SK-N-SH (cell line): ENCODE data around the gene PNRC2. TPM values are rescaled to one million over a fixed set of nuclear protein-coding genes. Genes with fewer than 3 reads are reported as not detected.

ENCODE experiments used
- CTCF ChIA-PET: fragments of 300-600, 350-600 bp; formaldehyde crosslinking; extraction: SDS; loops from one replicate; lab custom pipeline; 2021; lab: Yijun Ruan, JAX
- POLR2A ChIA-PET: fragments of 350-600 bp; sonication (Branson Sonifier 250); formaldehyde crosslinking; extraction: SDS; loops from one replicate; lab custom pipeline; 2020; ENCODE audit warnings: antibody characterized with exemption, inconsistent platforms; lab: Yijun Ruan, JAX
- DNase-seq: peaks from one replicate; pipeline ENCODE4 v3.0.0; 2012
- H2AFZ ChIP-seq: fragments of 200-600 bp; sonication (generic); 2 replicates; pipeline ENCODE4 v1.8.1; 2016; ENCODE audit warnings: antibody characterized with exemption, mild to moderate bottlenecking, low read depth
- H3F3A ChIP-seq: fragments of 200-600 bp; sonication (generic); replicated peaks from 2 replicates; pipeline ENCODE3; 2016; ENCODE audit warnings: antibody characterized with exemption, mild to moderate bottlenecking; ENCODE audit not compliant: insufficient read depth
- H3K27ac ChIP-seq, 2 experiments: fragments of 200-500 bp in 1 of 2; fragments of 200-600 bp in 1 of 2; sonication (Bioruptor generic) in 1 of 2; sonication (generic), shearing (Covaris generic) in 1 of 2; 2 replicates each; pipeline versions ENCODE4 v1.5.1 to v1.6.1; 2014 to 2016; ENCODE audit warnings: low read depth in 2 of 2, inconsistent platforms in 1 of 2, low read length in 1 of 2, mild to moderate bottlenecking in 1 of 2, mixed read lengths in 1 of 2
- H3K27me3 ChIP-seq: fragments of 200-600 bp; sonication (generic), shearing (Covaris generic); 2 replicates; pipeline ENCODE4 v1.6.1; 2016; ENCODE audit warnings: mixed run types; ENCODE audit not compliant: insufficient read depth
- H3K36me3 ChIP-seq, 2 experiments: fragments of 200-500 bp in 1 of 2; fragments of 200-600 bp in 1 of 2; sonication (Bioruptor generic) in 1 of 2; sonication (generic) in 1 of 2; replicated peaks in 1 of 2; 2 replicates each; pipeline versions ENCODE3 to v1.5.1; 2014 to 2016; ENCODE audit warnings: low read length in 1 of 2, mild to moderate bottlenecking in 1 of 2; ENCODE audit not compliant: insufficient read depth in 2 of 2, control insufficient read depth in 1 of 2
- H3K4me1 ChIP-seq, 2 experiments: fragments of 200-500 bp in 1 of 2; fragments of 200-600 bp in 1 of 2; sonication (Bioruptor generic) in 1 of 2; sonication (generic), shearing (Covaris generic) in 1 of 2; 2 replicates each; pipeline versions ENCODE4 v1.5.1 to v1.6.1; 2014 to 2016; ENCODE audit warnings: low read depth in 1 of 2, low read length in 1 of 2, mixed run types in 1 of 2; ENCODE audit not compliant: insufficient read depth in 2 of 2, control insufficient read depth in 1 of 2
- H3K4me2 ChIP-seq: fragments of 200-600 bp; sonication (generic), shearing (Covaris generic); 2 replicates; pipeline ENCODE4 v1.6.1; 2017; ENCODE audit warnings: mixed run types
- H3K4me3 ChIP-seq, 2 experiments: fragments of 200-500 bp in 1 of 2; fragments of 200-600 bp in 1 of 2; sonication (Bioruptor generic) in 1 of 2; sonication (generic), shearing (Covaris generic) in 1 of 2; 2 replicates each; pipeline versions ENCODE4 v1.5.1 to v1.8.1; 2014 to 2016; ENCODE audit warnings: low read depth in 2 of 2, inconsistent platforms in 1 of 2, low read length in 1 of 2, mild to moderate bottlenecking in 1 of 2, mixed read lengths in 1 of 2, moderate library complexity in 1 of 2
- H3K79me2 ChIP-seq: fragments of 200-600 bp; sonication (generic); 2 replicates; pipeline ENCODE4 v1.8.1; 2017; ENCODE audit warnings: mild to moderate bottlenecking; ENCODE audit not compliant: insufficient read depth
- H3K9ac ChIP-seq: fragments of 200-600 bp; sonication (generic); 2 replicates; pipeline ENCODE4 v1.6.1; 2017; ENCODE audit warnings: mixed run types
- H3K9me2 ChIP-seq: fragments of 200-600 bp; sonication (generic); 2 replicates; pipeline ENCODE4 v1.6.1; 2017; ENCODE audit warnings: mixed run types
- H3K9me3 ChIP-seq: fragments of 200-600 bp; sonication (generic); 2 replicates; pipeline ENCODE4 v1.6.1; 2017; ENCODE audit warnings: mixed run types, mild to moderate bottlenecking, moderate library complexity
- H4K20me1 ChIP-seq: fragments of 200-600 bp; sonication (generic); 2 replicates; pipeline ENCODE4 v1.6.1; 2017; ENCODE audit warnings: mild to moderate bottlenecking, mixed run types; ENCODE audit not compliant: insufficient read depth
- FOXM1 ChIP-seq: IDR thresholded peaks from 2 replicates; pipeline ENCODE4 v1.4.0; 2012; ENCODE audit warnings: low read depth, mild to moderate bottlenecking
- GABPA ChIP-seq: IDR thresholded peaks from 2 replicates; pipeline ENCODE4 v1.4.0; 2012; ENCODE audit warnings: low read depth, mild to moderate bottlenecking
- GATA2 ChIP-seq: sonication (generic); formaldehyde crosslinking; IDR thresholded peaks from 2 replicates; pipeline ENCODE4 v1.5.0; 2020; ENCODE audit warnings: mild to moderate bottlenecking, missing genetic modification reagents
- IRF3 ChIP-seq: fragments of 150-350 bp; IDR thresholded peaks from 2 replicates; pipeline ENCODE4 v1.6.1; 2016; ENCODE audit warnings: mild to moderate bottlenecking, low read depth, low read length
- NFIC ChIP-seq: IDR thresholded peaks from 2 replicates; pipeline ENCODE4 v1.4.0; 2012; ENCODE audit warnings: borderline replicate concordance
- NRF1 ChIP-seq: IDR thresholded peaks from 2 replicates; pipeline ENCODE4 v1.6.1; 2012; ENCODE audit warnings: low read depth, mild to moderate bottlenecking, low read length
- SMC3 ChIP-seq: IDR thresholded peaks from 2 replicates; pipeline ENCODE4 v1.6.1; 2012; ENCODE audit warnings: low read depth, low read length, improper control_type of control experiment
- TAF1 ChIP-seq: IDR thresholded peaks from 2 replicates; pipeline ENCODE4 v1.6.1; 2012; ENCODE audit warnings: low read depth, mild to moderate bottlenecking, low read length, moderate library complexity, borderline replicate concordance
- YY1 ChIP-seq: IDR thresholded peaks from 2 replicates; pipeline ENCODE4 v1.4.0; 2012; ENCODE audit warnings: low read depth, mild to moderate bottlenecking
- WGBS: methylation state at CpG from one replicate; pipeline ENCODE4 v1.1.6; 2017; ENCODE audit warnings: low lambda C conversion rate; 5-methylcytosine and 5-hydroxymethylcytosine counted together
- polyA plus RNA-seq, 3 experiments: library from polyadenylated mRNA; depleted of rRNA; stranded (reverse); fragments of >200 nt; gene quantifications; 2 replicates each; pipeline ENCODE4 v1.2.3, GENCODE V29; 2012
- TF ChIP-seq, protein P1 (sequence below): IDR thresholded peaks from 2 replicates; pipeline ENCODE4 v1.4.0; 2012; ENCODE audit warnings: low read depth

Gene PNRC2
- polyA plus RNA-seq, 1 of the 3 experiments (the other 2 are of a cell fraction): 43.8 TPM

- 92% methylated on average over 4 of the region's 4 CpGs for WGBS
- Histone ChIP-seq H3K9ac (no peak overlapping the region), H3F3A (no peaks in the 10 kb centered on the region), H4K20me1 (no peaks in the 10 kb centered on the region), H3K79me2 (no peaks in the 10 kb centered on the region), H3K4me2 (no peak overlapping the region), H3K27ac (no peak overlapping the region), H3K36me3 (no peaks in the 10 kb centered on the region), H3K27me3 (no peaks in the 10 kb centered on the region), H2AFZ (no peak overlapping the region), H3K4me1 (peaks cover 0 to 2% of the 10 kb centered on the region in 2 experiments; a peak in 1 of 4 replicates), H3K4me3 (no peak overlapping the region), H3K9me2 (no peaks in the 10 kb centered on the region), H3K9me3 (no peaks in the 10 kb centered on the region)
- no peak for DNase-seq
- CTCF ChIA-PET: interaction anchor here (1.7 to 2.6 kb wide), 5 partner anchors 9 to 136 kb away, joined by 16 to 41 read pairs (median 17); partner anchors contain the start of gene PITHD1
- TF ChIP-seq, protein P1, sequence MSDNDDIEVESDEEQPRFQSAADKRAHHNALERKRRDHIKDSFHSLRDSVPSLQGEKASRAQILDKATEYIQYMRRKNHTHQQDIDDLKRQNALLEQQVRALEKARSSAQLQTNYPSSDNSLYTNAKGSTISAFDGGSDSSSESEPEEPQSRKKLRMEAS: no peak
- TF ChIP-seq NFIC: no peak
- TF ChIP-seq IRF3: no peak
- no peak for TF ChIP-seq YY1
- no peak for TF ChIP-seq TAF1
- TF ChIP-seq NRF1: no peak
- no peak for TF ChIP-seq FOXM1
- POLR2A ChIA-PET: no interaction called here
These were observed 44.7 kb upstream of the PNRC2 start for GRCh38 chr1:23914921-23915320.

DNA sequence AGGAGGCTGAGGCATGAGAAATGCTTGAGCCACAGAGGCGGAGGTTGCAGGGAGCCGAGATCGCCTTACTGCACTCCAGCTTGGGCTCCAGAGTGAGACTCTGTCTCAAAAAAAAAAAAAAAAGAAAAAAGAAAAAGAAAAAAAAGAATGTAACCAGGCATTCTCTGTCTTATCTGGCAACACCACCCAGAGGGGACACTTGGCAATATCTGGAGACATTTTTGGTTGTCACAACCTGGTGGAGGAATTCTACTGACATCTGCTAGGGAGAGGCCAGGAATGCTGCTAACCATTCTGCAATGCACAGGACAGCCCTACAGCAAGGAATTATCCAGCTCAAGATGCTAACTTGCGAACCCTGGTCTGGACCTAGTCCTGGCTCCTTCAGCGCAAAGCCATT, 44.2 kb upstream of the PNRC2 start:
- H2AFZ ChIP-seq: no peak overlapping the region
- no peaks in the 10 kb centered on the region for H3K36me3 ChIP-seq
- ChIA-PET CTCF (interaction anchor here (1.2 to 2.6 kb wide), 12 partner anchors 10 to 172 kb away, joined by 3 to 41 read pairs (median 12); partner anchors contain the start of genes ELOA and PITHD1), POLR2A (no interaction called here)
- no peaks in the 10 kb centered on the region for H3K9me2 ChIP-seq
- H3K4me2 ChIP-seq: no peak overlapping the region
- no peak for DNase-seq
- no peaks in the 10 kb centered on the region for H3F3A ChIP-seq
- H3K27me3 ChIP-seq: no peaks in the 10 kb centered on the region
- H3K9me3 ChIP-seq: no peaks in the 10 kb centered on the region
- H3K4me3 ChIP-seq: no peak overlapping the region
- no peak for TF ChIP-seq SMC3
- TF ChIP-seq GATA2 (CRISPR knock-in tag): no peak
- no peak for TF ChIP-seq GABPA
- TF ChIP-seq, all 33 proteins: peak for 0
- no peaks in the 10 kb centered on the region for H4K20me1 ChIP-seq
- WGBS: 94% methylated on average over 5 of the region's 5 CpGs
- peaks cover 0 to 6% of the 10 kb centered on the region in 2 experiments; a peak in 1 of 4 replicates for H3K4me1 ChIP-seq
- H3K79me2 ChIP-seq: no peaks in the 10 kb centered on the region
- H3K27ac ChIP-seq: no peak overlapping the region
- no peak overlapping the region for H3K9ac ChIP-seq
